Astrocyte (in vitro differentiated cells and primary cell): ENCODE measurements around the gene SERTM1.

Source experiments
- EZH2 ChIP-seq: IDR thresholded peaks from 2 replicates; pipeline ENCODE4 v1.6.1; 2012; ENCODE audit warnings: mild to moderate bottlenecking, low read length, inconsistent platforms; ENCODE audit not compliant: insufficient read depth
- TF ChIP-seq, protein P1 (sequence below): IDR thresholded peaks from 2 replicates; pipeline ENCODE4 v1.5.1; 2011; ENCODE audit warnings: low read depth, mild to moderate bottlenecking, inconsistent platforms, low read length, moderate library complexity; ENCODE audit not compliant: insufficient read depth

DNA sequence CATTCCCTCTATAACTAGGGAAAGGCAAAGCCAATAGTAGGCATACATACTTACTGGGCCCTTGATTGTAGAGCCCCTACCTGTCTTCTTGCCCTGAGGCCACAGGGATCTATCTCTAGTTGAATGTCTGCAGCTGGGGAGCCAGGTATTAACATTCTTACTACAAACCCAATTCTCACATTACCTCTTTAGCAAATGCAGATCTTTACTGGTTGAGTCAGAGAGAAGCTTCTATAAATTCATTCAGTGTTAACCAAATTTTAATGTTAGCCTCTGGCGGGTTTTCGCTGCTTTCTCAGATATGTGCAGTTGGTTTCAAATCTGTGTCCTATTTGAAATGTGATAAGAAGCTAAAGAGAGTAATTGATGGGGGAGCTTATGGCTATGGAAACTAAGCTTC lies 43.2 kb downstream of the SERTM1 start:
- TF ChIP-seq, protein P1, sequence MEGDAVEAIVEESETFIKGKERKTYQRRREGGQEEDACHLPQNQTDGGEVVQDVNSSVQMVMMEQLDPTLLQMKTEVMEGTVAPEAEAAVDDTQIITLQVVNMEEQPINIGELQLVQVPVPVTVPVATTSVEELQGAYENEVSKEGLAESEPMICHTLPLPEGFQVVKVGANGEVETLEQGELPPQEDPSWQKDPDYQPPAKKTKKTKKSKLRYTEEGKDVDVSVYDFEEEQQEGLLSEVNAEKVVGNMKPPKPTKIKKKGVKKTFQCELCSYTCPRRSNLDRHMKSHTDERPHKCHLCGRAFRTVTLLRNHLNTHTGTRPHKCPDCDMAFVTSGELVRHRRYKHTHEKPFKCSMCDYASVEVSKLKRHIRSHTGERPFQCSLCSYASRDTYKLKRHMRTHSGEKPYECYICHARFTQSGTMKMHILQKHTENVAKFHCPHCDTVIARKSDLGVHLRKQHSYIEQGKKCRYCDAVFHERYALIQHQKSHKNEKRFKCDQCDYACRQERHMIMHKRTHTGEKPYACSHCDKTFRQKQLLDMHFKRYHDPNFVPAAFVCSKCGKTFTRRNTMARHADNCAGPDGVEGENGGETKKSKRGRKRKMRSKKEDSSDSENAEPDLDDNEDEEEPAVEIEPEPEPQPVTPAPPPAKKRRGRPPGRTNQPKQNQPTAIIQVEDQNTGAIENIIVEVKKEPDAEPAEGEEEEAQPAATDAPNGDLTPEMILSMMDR, result no peak
- no peak for TF ChIP-seq EZH2
